ENCODE results near the gene NCDN.

GRCh38 chr1:35561972-35562680, 4.5 kb downstream of the NCDN start:
- no peak for TF ChIP-seq CTCF (IDR thresholded peaks at IDR 0.05; ENCODE audit: borderline replicate concordance, extremely low read depth, low read length, poor library complexity, severe bottlenecking)
- no peak for TF ChIP-seq EZH2 (IDR thresholded peaks at IDR 0.05; ENCODE audit: borderline replicate concordance, low read depth, low read length, severe bottlenecking)
